Measurements from ENCODE around the gene ARHGEF2. TPM values are rescaled to one million over a fixed set of nuclear protein-coding genes. Genes with fewer than 3 reads are reported as not detected.

The ARHGEF2 gene
- total and polyA plus RNA-seq, 2 of the 13 experiments (the other 11 are each of a cell fraction or from before 2014, with no cell fraction given): 16.1 to 32.1 TPM

GRCh38 chr1:155944444-155944799, 33.9 kb downstream of the ARHGEF2 start:
- H3K9ac ChIP-seq (ENCODE audit: insufficient read depth, low read depth, low read length): peak overlapping the region; percentile 29; the same call in 1 of the 2 replicates
- in situ Hi-C loops (cut with HindIII; ENCODE audit: extremely low pct_ligation_motif_present, low pct_unique_long_range_greater_than_20kb): loop anchor here (10.0 kb wide), 1 partner anchor 120 kb away; the partner anchor contains the start of gene RAB25
- intact Hi-C loops (cut with micrococcal nuclease; ENCODE audit: unreplicated experiment): loop anchor here (5.0 kb wide), 2 partner anchors 33 to 353 kb away; partner anchors contain the start of genes ARHGEF2, GLMP and VHLL

GRCh38 chr1:155942578-155943141, 35.7 kb downstream of the ARHGEF2 start:
- Histone ChIP-seq H4K20me1 (ENCODE audit: insufficient read depth, low read length) (no peaks in the 10 kb centered on the region), H3K79me2 (ENCODE audit: insufficient read depth, low read length) (peaks cover 12% of the 10 kb centered on the region), H3K9ac (ENCODE audit: insufficient read depth, low read depth, low read length) (peak overlapping the region; percentile 36), H3K27me3 (ENCODE audit: control insufficient read depth in 1 of 2, insufficient read depth in 2 of 2, low read length in 2 of 2) (no peaks in the 10 kb centered on the region), H3K9me3 (ENCODE audit: low read length) (no peaks in the 10 kb centered on the region), H3K36me3 (replicated peaks in 1 of 2; ENCODE audit: control insufficient read depth in 1 of 2, insufficient read depth in 2 of 2, low read length in 2 of 2) (peaks cover 2 to 13% of the 10 kb centered on the region in 2 experiments; a peak in 3 of 5 replicates), H2AFZ (ENCODE audit: low read length) (no peak overlapping the region), H3K27ac (ENCODE audit: extremely low read length, insufficient read depth, low read length) (peak overlapping the region; percentile 65), H3K4me2 (ENCODE audit: low read depth, low read length) (peak overlapping the region; percentile 86), H3K4me1 (ENCODE audit: insufficient read depth, low read length) (peaks cover 85% of the 10 kb centered on the region), H3K4me3 (replicated peaks in 1 of 3; ENCODE audit: insufficient read depth in 1 of 3, low read depth in 2 of 3, low read length in 3 of 3) (peak overlapping the region in 1 of 3 experiments; percentile 65; a peak in 1 of 6 replicates)
- no peak for ATAC-seq
- WGBS (ENCODE audit: low lambda C conversion rate): 62% methylated on average over 4 of the region's 11 CpGs
- POLR2A ChIA-PET: interaction anchor here (1.2 to 7.2 kb wide), 6 partner anchors 8 to 181 kb away, joined by 3 to 390 read pairs (median 12); partner anchors contain the start of genes ARHGEF2, KHDC4 and MEX3A
- in situ Hi-C loops (cut with HindIII; ENCODE audit: extremely low pct_ligation_motif_present, low pct_unique_long_range_greater_than_20kb) (loop anchor here (10.0 kb wide), 1 partner anchor 122 kb away; the partner anchor contains the start of gene RAB25), intact Hi-C loops (cut with micrococcal nuclease; ENCODE audit: unreplicated experiment) (loop anchor here (5.0 kb wide), 2 partner anchors 35 to 355 kb away; partner anchors contain the start of genes ARHGEF2, GLMP and VHLL)
- DNase-seq (ENCODE audit: low spot score): no peak
- peak; percentile 39 for FAIRE-seq
- no TSS peak for BruUV-seq (replicated peaks)
- CTCF ChIA-PET (ENCODE audit: low intra/inter-chr PET ratio, low total read pairs): no interaction called here
- TF ChIP-seq RBM22 (optimal IDR thresholded peaks at IDR 0.05; ENCODE audit: low read length): peak; percentile 18
- no peak for TF ChIP-seq ATF1 (CRISPR knock-in tag; IDR thresholded peaks at IDR 0.05)
- TF ChIP-seq CCAR2 (optimal IDR thresholded peaks at IDR 0.05; ENCODE audit: low read depth, low read length): no peak
- TF ChIP-seq ERF (CRISPR knock-in tag; IDR thresholded peaks at IDR 0.05): 0 out of 2 replicates have a peak, but pooled peaks have one; percentile 17
- no peak for TF ChIP-seq ZBTB7A (CRISPR knock-in tag; IDR thresholded peaks at IDR 0.05)
- TF ChIP-seq ZNF687 (CRISPR knock-in tag; IDR thresholded peaks at IDR 0.05): peak; percentile 52; the same call in 1 of the 2 replicates
- TF ChIP-seq ZNF367 (CRISPR knock-in tag; IDR thresholded peaks at IDR 0.05; ENCODE audit: borderline replicate concordance): no peak

More at GRCh38 chr1:155944444-155944799, 33.9 kb downstream of the ARHGEF2 start:
- H3K27me3 ChIP-seq (ENCODE audit: control insufficient read depth in 1 of 2, insufficient read depth in 2 of 2, low read length in 2 of 2): no peaks in the 10 kb centered on the region
- no peak overlapping the region for H2AFZ ChIP-seq (ENCODE audit: low read length)
- ATAC-seq (peak; percentile 17), FAIRE-seq (no peak), DNase-seq (ENCODE audit: low spot score) (no peak)
- H3K27ac ChIP-seq (ENCODE audit: extremely low read length, insufficient read depth, low read length): peak overlapping the region; percentile 86
- H3K4me3 ChIP-seq (replicated peaks in 1 of 3; ENCODE audit: insufficient read depth in 1 of 3, low read depth in 2 of 3, low read length in 3 of 3): peak overlapping the region in 1 of 3 experiments; percentile 73; a peak in 3 of 6 replicates
- CTCF ChIA-PET (ENCODE audit: low intra/inter-chr PET ratio, low total read pairs): interaction anchor here (1.9 kb wide), 1 partner anchor 45 kb away, joined by 5 read pairs; no protein-coding TSS in a partner anchor
- no peak for TF ChIP-seq ZFP41 (CRISPR knock-in tag; IDR thresholded peaks at IDR 0.05; ENCODE audit: borderline replicate concordance)
- TF ChIP-seq ZNF33A (CRISPR knock-in tag; IDR thresholded peaks at IDR 0.05; ENCODE audit: borderline replicate concordance): 0 out of 2 replicates have a peak, but pooled peaks have one; percentile 70
- peak; percentile 80; the same call in 1 of the 2 replicates for TF ChIP-seq ZNF850 (CRISPR knock-in tag; conservative IDR thresholded peaks at IDR 0.05)
- 0 out of 2 replicates have a peak, but pooled peaks have one; percentile 29 for TF ChIP-seq MTF2 (CRISPR knock-in tag; IDR thresholded peaks at IDR 0.05; ENCODE audit: borderline replicate concordance)
- TF ChIP-seq HNRNPL (IDR thresholded peaks at IDR 0.05; ENCODE audit: low read depth, low read length): 0 out of 2 replicates have a peak, but pooled peaks have one; percentile 53
- 0 out of 2 replicates have a peak, but pooled peaks have one; percentile 4 for TF ChIP-seq ZNF383 (CRISPR knock-in tag; IDR thresholded peaks at IDR 0.05; ENCODE audit: borderline replicate concordance)
- POLR2A ChIA-PET: interaction anchor here (0.6 to 7.2 kb wide), 22 partner anchors 10 to 264 kb away, joined by 3 to 390 read pairs (median 5); partner anchors contain the start of genes ARHGEF2, KHDC4, MEX3A and RAB25
- BruUV-seq (replicated peaks): no TSS peak
- H4K20me1 ChIP-seq (ENCODE audit: insufficient read depth, low read length): no peaks in the 10 kb centered on the region
- H3K9me3 ChIP-seq (ENCODE audit: low read length): no peaks in the 10 kb centered on the region
- 10% methylated on average over 4 of the region's 6 CpGs for WGBS (ENCODE audit: low lambda C conversion rate)
- H3K4me1 ChIP-seq (ENCODE audit: insufficient read depth, low read length): peaks cover 73% of the 10 kb centered on the region
- H3K4me2 ChIP-seq (ENCODE audit: low read depth, low read length): peak overlapping the region; percentile 93
- peaks cover 12% of the 10 kb centered on the region for H3K79me2 ChIP-seq (ENCODE audit: insufficient read depth, low read length)
- peaks cover 4 to 18% of the 10 kb centered on the region in 2 experiments; a peak in 3 of 5 replicates for H3K36me3 ChIP-seq (replicated peaks in 1 of 2; ENCODE audit: control insufficient read depth in 1 of 2, insufficient read depth in 2 of 2, low read length in 2 of 2)

All from HepG2 (cell line).